NCI-H2107 (cell line): Measurements from ENCODE around the gene KCNK13.
"Not testable (repeated sequence)": the region's sequence is repeated elsewhere in the genome, so short reads cannot be mapped to it uniquely, and the experiment has no call there.

Source experiments
- DNase-seq: peaks from one replicate; lab custom pipeline; 2025; lab: John Stamatoyannopoulos, UW

KCNK13 gene

GRCh38 chr14:90060965-90061684, 669 bp upstream of the KCNK13 start:
- DNase-seq = no peak

- DNase-seq = peak; percentile 25
Measured at GRCh38 chr14:90062127-90062794, 467 bp downstream of the KCNK13 start.

- DNase-seq = no peak
Measured at GRCh38 chr14:90062822-90063539, 1.2 kb downstream of the KCNK13 start.

- no peak for DNase-seq
Measured at GRCh38 chr14:90072350-90072749, 10.6 kb downstream of the KCNK13 start.

- no peak for DNase-seq
Measured at GRCh38 chr14:90079576-90079975, 17.8 kb downstream of the KCNK13 start.

- DNase-seq = no peak
Measured at GRCh38 chr14:90087433-90087832, 25.6 kb downstream of the KCNK13 start.

- no peak for DNase-seq
Measured at GRCh38 chr14:90088176-90088575, 26.4 kb downstream of the KCNK13 start.

- DNase-seq = not testable (repeated sequence)
Measured at GRCh38 chr14:90089486-90089885, 27.7 kb downstream of the KCNK13 start.

- DNase-seq = no peak
Measured at GRCh38 chr14:90091393-90091792, 29.6 kb downstream of the KCNK13 start.

GRCh38 chr14:90093942-90094595, 32.3 kb downstream of the KCNK13 start:
- DNase-seq = no peak

- DNase-seq = no peak
Measured at GRCh38 chr14:90095096-90095495, 33.3 kb downstream of the KCNK13 start.

- no peak for DNase-seq
Measured at GRCh38 chr14:90096566-90096965, 34.8 kb downstream of the KCNK13 start.

- no peak for DNase-seq
Measured at GRCh38 chr14:90103808-90104207, 42.0 kb downstream of the KCNK13 start.

GRCh38 chr14:90105756-90106155, 44.0 kb downstream of the KCNK13 start:
- DNase-seq = no peak

- DNase-seq = no peak
Measured at GRCh38 chr14:90107789-90108188, 46.0 kb downstream of the KCNK13 start.

- no peak for DNase-seq
Measured at GRCh38 chr14:90109858-90110257, 48.1 kb downstream of the KCNK13 start.

GRCh38 chr14:90111895-90112534, 50.2 kb downstream of the KCNK13 start:
- DNase-seq = no peak

- DNase-seq = no peak
Measured at GRCh38 chr14:90114554-90114953, 52.8 kb downstream of the KCNK13 start.

GRCh38 chr14:90115780-90116179, 54.0 kb downstream of the KCNK13 start:
- DNase-seq = no peak

- DNase-seq = no peak
Measured at GRCh38 chr14:90116444-90116843, 54.6 kb downstream of the KCNK13 start.

- DNase-seq = no peak
Measured at GRCh38 chr14:90118027-90118426, 56.2 kb downstream of the KCNK13 start.

GRCh38 chr14:90126260-90126659, 64.5 kb downstream of the KCNK13 start:
- no peak for DNase-seq
